A549 (cell line): Measurements from ENCODE around the gene PTPN5. TPM values are rescaled to one million over a fixed set of nuclear protein-coding genes. Genes with fewer than 3 reads are reported as not detected.

Experiments used
- ATAC-seq, 2 experiments: fragments of 200-7000 bp in 1 of 2; fragments of >200 bp in 1 of 2; cut with Nextera tagmentation in 1 of 2; cut with Tn5 transposase in 1 of 2; 3 replicates each; pipeline versions ENCODE4 v1.8.0 to v1.9.1; 2018 to 2020; ENCODE audit warnings: mild to moderate bottlenecking in 1 of 2, moderate library complexity in 1 of 2
- CTCF ChIA-PET: fragments of 300-600 bp; sonication (Branson Sonifier 250); formaldehyde crosslinking; extraction: SDS; loops from one replicate; lab custom pipeline; 2021; ENCODE audit warnings: antibody characterized with exemption, inconsistent platforms; lab: Yijun Ruan, JAX
- POLR2A ChIA-PET: fragments of 350-600 bp; formaldehyde crosslinking; extraction: SDS; loops from one replicate; lab custom pipeline; 2021; ENCODE audit warnings: antibody characterized with exemption, inconsistent platforms; lab: Yijun Ruan, JAX
- DNase-seq, 2 experiments: peaks; one replicate each; pipeline versions ENCODE4 v3.0.0 to v3.0.0-alpha.2; 2011 to 2016; ENCODE audit warnings: low read depth in 1 of 2, low spot score in 1 of 2
- FAIRE-seq: peaks from 2 replicates; lab custom pipeline; 2011; peaks lifted over from hg19 to GRCh38; lab: Jason Lieb, UNC
- H3K27ac ChIP-seq, 2 experiments: fragments of >200 bp; sonication (Bioruptor Twin); formaldehyde crosslinking; 3 replicates each; pipeline ENCODE4 v1.5.1; 2016 to 2017
- H3K4me1 ChIP-seq: fragments of >200 bp; sonication (Bioruptor Twin); formaldehyde crosslinking; 3 replicates; pipeline ENCODE4 v1.6.1; 2016
- H3K4me2 ChIP-seq: fragments of >200 bp; sonication (Bioruptor Twin); formaldehyde crosslinking; 3 replicates; pipeline ENCODE4 v1.6.1; 2016
- H3K4me3 ChIP-seq: fragments of >200 bp; sonication (Bioruptor Twin); formaldehyde crosslinking; 3 replicates; pipeline ENCODE4 v1.5.1; 2016
- H3K9me3 ChIP-seq: fragments of >200 bp; sonication (Bioruptor Twin); formaldehyde crosslinking; 3 replicates; pipeline ENCODE4 v1.6.1; 2016
- CBX8 ChIP-seq: fragments of 200-600 bp; sonication (generic); IDR thresholded peaks from 2 replicates; pipeline ENCODE4 v1.6.1; 2016
- CEBPB ChIP-seq, 2 experiments: fragments of >200 bp in 1 of 2; sonication (Bioruptor Twin) in 1 of 2; formaldehyde crosslinking in 1 of 2; IDR thresholded peaks; 2 replicates each; pipeline ENCODE4 v1.6.1; 2012 to 2016
- E2F6 ChIP-seq: IDR thresholded peaks from 2 replicates; pipeline ENCODE4 v1.6.1; 2012; ENCODE audit warnings: low read depth, borderline replicate concordance
- EHMT2 ChIP-seq: fragments of 200-600 bp; sonication (generic); IDR thresholded peaks from 2 replicates; pipeline ENCODE4 v1.6.1; 2016; ENCODE audit warnings: antibody characterized with exemption, low read depth, mild to moderate bottlenecking, moderate library complexity
- EP300 ChIP-seq, 2 experiments: fragments of >200 bp; sonication (Bioruptor Twin); formaldehyde crosslinking; IDR thresholded peaks; 2 replicates in 1 of 2; 3 replicates in 1 of 2; pipeline ENCODE4 v1.6.1; 2016 to 2017
- FOXS1 ChIP-seq: fragments of 250-450 bp; sonication (Bioruptor Pico); IDR thresholded peaks from 2 replicates; pipeline ENCODE4 v1.5.0; 2020; ENCODE audit warnings: mild to moderate bottlenecking, moderate library complexity
- HES2 ChIP-seq: fragments of >200 bp; sonication (Bioruptor Twin); formaldehyde crosslinking; IDR thresholded peaks from 2 replicates; pipeline ENCODE4 v1.6.1; 2016
- HOXA7 ChIP-seq: fragments of 250-450 bp; sonication (Bioruptor Pico); IDR thresholded peaks from 2 replicates; pipeline ENCODE4 v1.5.0; 2020; ENCODE audit warnings: mild to moderate bottlenecking, moderate library complexity
- HOXB13 ChIP-seq: fragments of 250-450 bp; sonication (Bioruptor Pico); IDR thresholded peaks from 2 replicates; pipeline ENCODE4 v1.5.0; 2020; ENCODE audit warnings: low read depth, mild to moderate bottlenecking, moderate library complexity
- JUN ChIP-seq, 2 experiments: fragments of >200 bp; sonication (Bioruptor Twin); formaldehyde crosslinking; IDR thresholded peaks; 2 replicates in 1 of 2; 3 replicates in 1 of 2; pipeline ENCODE4 v1.6.1; 2016 to 2017
- JUNB ChIP-seq: fragments of >200 bp; sonication (Bioruptor Twin); formaldehyde crosslinking; IDR thresholded peaks from 2 replicates; pipeline ENCODE4 v1.6.1; 2016
- KDM1A ChIP-seq: fragments of 200-600 bp; sonication (generic); IDR thresholded peaks from 2 replicates; pipeline ENCODE4 v1.6.1; 2016; ENCODE audit warnings: low read depth, mild to moderate bottlenecking
- NPAS2 ChIP-seq: fragments of 250-450 bp; sonication (Bioruptor Pico); IDR thresholded peaks from 2 replicates; pipeline ENCODE4 v1.8.0; 2022; ENCODE audit warnings: mild to moderate bottlenecking, moderate library complexity, borderline replicate concordance
- NR3C1 ChIP-seq: fragments of >200 bp; sonication (Bioruptor Twin); formaldehyde crosslinking; IDR thresholded peaks from 3 replicates; pipeline ENCODE4 v1.6.1; 2017
- RAD21 ChIP-seq, 2 experiments: fragments of >200 bp in 1 of 2; sonication (Bioruptor Twin) in 1 of 2; formaldehyde crosslinking in 1 of 2; IDR thresholded peaks in 1 of 2; conservative IDR thresholded peaks in 1 of 2; 2 replicates in 1 of 2; 3 replicates in 1 of 2; pipeline ENCODE4 v1.6.1; 2012 to 2018; ENCODE audit warnings: inconsistent platforms in 1 of 2
- RARB ChIP-seq: fragments of 250-450 bp; sonication (Bioruptor Pico); IDR thresholded peaks from 2 replicates; pipeline ENCODE4 v1.8.0; 2021; ENCODE audit warnings: mild to moderate bottlenecking, moderate library complexity
- RNF2 ChIP-seq: fragments of 200-600 bp; sonication (generic); IDR thresholded peaks from 2 replicates; pipeline ENCODE4 v1.6.1; 2016; ENCODE audit warnings: low read depth, mild to moderate bottlenecking, antibody characterized with exemption, moderate library complexity, borderline replicate concordance
- SMC3 ChIP-seq: fragments of >200 bp; sonication (Bioruptor Twin); formaldehyde crosslinking; IDR thresholded peaks from 3 replicates; pipeline ENCODE4 v1.6.1; 2018; ENCODE audit warnings: inconsistent platforms
- ZNF302 ChIP-seq: fragments of 250-450 bp; sonication (Bioruptor Pico); IDR thresholded peaks from 2 replicates; pipeline ENCODE4 v1.9.0; 2021; ENCODE audit warnings: inconsistent platforms, mild to moderate bottlenecking, moderate library complexity
- WGBS: methylation state at CpG from one replicate; pipeline ENCODE4 v1.1.6; 2017; ENCODE audit errors: missing lambda C conversion rate; 5-methylcytosine and 5-hydroxymethylcytosine counted together
- polyA plus RNA-seq, 4 experiments: library from polyadenylated mRNA; depleted of rRNA in 3 of 4; stranded (reverse); fragments of >200 nt; fragmentation: RNase III in 1 of 4; extraction: RNeasy Plus Mini Kit Qiagen cat#74134 plus additional on column Dnase treatment in 1 of 4; gene quantifications; 2 replicates in 3 of 4; 3 replicates in 1 of 4; pipeline ENCODE4 v1.2.3, GENCODE V29; 2011 to 2017
- TF ChIP-seq, protein P1 (sequence below): fragments of 450-650 bp; IDR thresholded peaks from 2 replicates; pipeline ENCODE4 v1.6.1; 2014; ENCODE audit warnings: antibody characterized with exemption
- TF ChIP-seq, protein P2 (sequence below): fragments of 250-450 bp; sonication (Bioruptor Pico); IDR thresholded peaks from 2 replicates; pipeline ENCODE4 v1.5.0; 2021; ENCODE audit warnings: mild to moderate bottlenecking, moderate library complexity, borderline replicate concordance
- TF ChIP-seq, protein P3 (sequence below): IDR thresholded peaks from 2 replicates; pipeline ENCODE4 v1.6.1; 2012

PTPN5 gene
- polyA plus RNA-seq, 2 of the 4 experiments (the other 2 are of a cell fraction), result 0.04 TPM; not detected in 1

DNA sequence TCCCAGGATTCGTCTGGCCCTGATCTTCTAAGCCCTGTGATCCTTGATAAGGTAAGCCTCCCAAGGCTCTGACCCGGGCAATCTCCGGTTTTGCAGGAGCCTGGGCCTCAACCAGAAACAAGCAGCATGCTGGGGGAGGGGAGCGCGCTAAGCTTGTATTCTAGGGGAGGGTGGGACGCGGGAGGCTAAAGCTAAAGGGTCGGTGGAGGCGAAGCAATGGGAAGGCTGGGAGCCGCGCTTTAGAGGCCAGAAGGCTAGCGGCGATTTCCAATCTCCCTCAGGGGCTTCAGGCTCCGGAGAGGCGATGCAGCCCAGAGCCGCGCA, 753 bp downstream of the PTPN5 start:
- WGBS, result 22% methylated on average over 17 of the region's 17 CpGs
- H3K4me3 ChIP-seq, result peak overlapping the region; percentile 54

GRCh38 chr11:18789942-18790341, 1.7 kb downstream of the PTPN5 start:
- no peak overlapping the region for H3K4me2 ChIP-seq
- CTCF ChIA-PET, result interaction anchor here (1.0 to 7.3 kb wide), 4 partner anchors 11 to 675 kb away, joined by 3 to 41 read pairs (median 19); no protein-coding TSS in a partner anchor
- FAIRE-seq (no peak), DNase-seq (no peak), ATAC-seq (peak in 1 of 2 experiments; percentile 16; a peak in 1 of 6 replicates)
- H3K9me3 ChIP-seq, result no peaks in the 10 kb centered on the region
- no peak overlapping the region for H3K27ac ChIP-seq
- peaks cover 5% of the 10 kb centered on the region; the same call in 1 of the 3 replicates for H3K4me1 ChIP-seq
- H3K4me3 ChIP-seq, result no peak overlapping the region
- POLR2A ChIA-PET, result no interaction called here
- WGBS, result 35% methylated on average over 8 of the region's 8 CpGs
- TF ChIP-seq RNF2, result no peak
- no peak for TF ChIP-seq NPAS2
- no peak for TF ChIP-seq FOXS1 (CRISPR knock-in tag)
- TF ChIP-seq NR3C1, result no peak
- TF ChIP-seq, protein P1, sequence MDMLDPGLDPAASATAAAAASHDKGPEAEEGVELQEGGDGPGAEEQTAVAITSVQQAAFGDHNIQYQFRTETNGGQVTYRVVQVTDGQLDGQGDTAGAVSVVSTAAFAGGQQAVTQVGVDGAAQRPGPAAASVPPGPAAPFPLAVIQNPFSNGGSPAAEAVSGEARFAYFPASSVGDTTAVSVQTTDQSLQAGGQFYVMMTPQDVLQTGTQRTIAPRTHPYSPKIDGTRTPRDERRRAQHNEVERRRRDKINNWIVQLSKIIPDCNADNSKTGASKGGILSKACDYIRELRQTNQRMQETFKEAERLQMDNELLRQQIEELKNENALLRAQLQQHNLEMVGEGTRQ, result no peak
- no peak for TF ChIP-seq ZNF302 (CRISPR knock-in tag)
- no peak for TF ChIP-seq SMC3
- no peak for TF ChIP-seq CBX8
- no peak for TF ChIP-seq JUN (IDR thresholded peaks at IDR 0.05)
- no peak for TF ChIP-seq JUNB
- TF ChIP-seq, protein P2, sequence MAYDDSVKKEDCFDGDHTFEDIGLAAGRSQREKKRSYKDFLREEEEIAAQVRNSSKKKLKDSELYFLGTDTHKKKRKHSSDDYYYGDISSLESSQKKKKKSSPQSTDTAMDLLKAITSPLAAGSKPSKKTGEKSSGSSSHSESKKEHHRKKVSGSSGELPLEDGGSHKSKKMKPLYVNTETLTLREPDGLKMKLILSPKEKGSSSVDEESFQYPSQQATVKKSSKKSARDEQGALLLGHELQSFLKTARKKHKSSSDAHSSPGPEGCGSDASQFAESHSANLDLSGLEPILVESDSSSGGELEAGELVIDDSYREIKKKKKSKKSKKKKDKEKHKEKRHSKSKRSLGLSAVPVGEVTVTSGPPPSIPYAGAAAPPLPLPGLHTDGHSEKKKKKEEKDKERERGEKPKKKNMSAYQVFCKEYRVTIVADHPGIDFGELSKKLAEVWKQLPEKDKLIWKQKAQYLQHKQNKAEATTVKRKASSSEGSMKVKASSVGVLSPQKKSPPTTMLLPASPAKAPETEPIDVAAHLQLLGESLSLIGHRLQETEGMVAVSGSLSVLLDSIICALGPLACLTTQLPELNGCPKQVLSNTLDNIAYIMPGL, result no peak
- no peak for TF ChIP-seq EP300 (IDR thresholded peaks at IDR 0.05)
- no peak for TF ChIP-seq CEBPB (IDR thresholded peaks at IDR 0.05)
- TF ChIP-seq E2F6, result no peak
- no peak for TF ChIP-seq EHMT2

More for the DNA sequence above, 753 bp downstream of the PTPN5 start:
- ATAC-seq (peak in 1 of 2 experiments; percentile 45; a peak in 3 of 6 replicates), DNase-seq (no peak), FAIRE-seq (no peak)
- CTCF ChIA-PET, result interaction anchor here (4.8 to 7.3 kb wide), 2 partner anchors 10 to 15 kb away, joined by 34 to 41 read pairs; no protein-coding TSS in a partner anchor
- peaks cover 5% of the 10 kb centered on the region; the same call in 1 of the 3 replicates for H3K4me1 ChIP-seq
- H3K27ac ChIP-seq, result no peak overlapping the region
- POLR2A ChIA-PET, result no interaction called here
- TF ChIP-seq KDM1A (no peak), HES2 (no peak), RARB (CRISPR knock-in tag) (no peak), RAD21 (conservative IDR thresholded peaks at IDR 0.05 in 1 of 2, IDR thresholded peaks at IDR 0.05 in 1 of 2) (no peak), HOXB13 (no peak), HOXA7 (CRISPR knock-in tag) (no peak)
- TF ChIP-seq, protein P3, sequence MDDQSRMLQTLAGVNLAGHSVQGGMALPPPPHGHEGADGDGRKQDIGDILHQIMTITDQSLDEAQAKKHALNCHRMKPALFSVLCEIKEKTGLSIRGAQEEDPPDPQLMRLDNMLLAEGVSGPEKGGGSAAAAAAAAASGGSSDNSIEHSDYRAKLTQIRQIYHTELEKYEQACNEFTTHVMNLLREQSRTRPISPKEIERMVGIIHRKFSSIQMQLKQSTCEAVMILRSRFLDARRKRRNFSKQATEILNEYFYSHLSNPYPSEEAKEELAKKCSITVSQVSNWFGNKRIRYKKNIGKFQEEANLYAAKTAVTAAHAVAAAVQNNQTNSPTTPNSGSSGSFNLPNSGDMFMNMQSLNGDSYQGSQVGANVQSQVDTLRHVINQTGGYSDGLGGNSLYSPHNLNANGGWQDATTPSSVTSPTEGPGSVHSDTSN, result no peak
- H3K4me2 ChIP-seq, result peak overlapping the region; percentile 100
- no peaks in the 10 kb centered on the region for H3K9me3 ChIP-seq
